NOMO-1 treated with dmso at 0.1 percent for 144 hours (cell line): Measurements from ENCODE around the gene AGGF1.
"Not testable (repeated sequence)": the region's sequence is repeated elsewhere in the genome, so short reads cannot be mapped to it uniquely, and the experiment has no call there.

Experiments used
- DNase-seq: peaks from one replicate; lab custom pipeline; 2025; ENCODE audit not compliant: unreplicated experiment; lab: John Stamatoyannopoulos, UW

Gene AGGF1

DNA sequence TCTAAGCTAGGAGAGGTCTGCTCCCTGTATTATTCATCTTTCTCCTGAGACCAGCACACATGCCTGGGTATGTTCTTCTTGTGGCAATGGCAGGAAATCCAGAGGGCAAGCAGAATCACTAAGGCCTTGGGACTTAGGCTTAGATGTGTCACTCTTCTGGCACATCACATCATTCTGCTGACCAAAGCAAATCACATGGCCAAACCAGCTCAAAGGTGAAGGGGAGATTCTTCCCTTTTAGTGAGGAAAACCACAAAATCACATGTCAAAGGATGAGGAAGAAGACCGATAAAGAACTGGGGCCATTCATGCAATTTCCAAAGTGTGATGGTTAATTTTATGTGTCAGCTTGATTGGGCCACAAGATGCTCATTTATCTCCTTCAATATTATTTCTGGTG lies 5.7 kb upstream of the AGGF1 start:
- DNase-seq, result peak; percentile 10

- no peak for DNase-seq
These were observed 1.4 kb upstream of the AGGF1 start for GRCh38 chr5:77028631-77029375.

- DNase-seq, result no peak
These were observed 773 bp upstream of the AGGF1 start for GRCh38 chr5:77029376-77029885.

GRCh38 chr5:77031891-77032290 lies 1.7 kb downstream of the AGGF1 start:
- DNase-seq, result no peak

GRCh38 chr5:77032635-77033034 lies 2.4 kb downstream of the AGGF1 start:
- no peak for DNase-seq

- no peak for DNase-seq
These were observed 3.1 kb downstream of the AGGF1 start for GRCh38 chr5:77033338-77033737.

GRCh38 chr5:77035950-77036349 lies 5.7 kb downstream of the AGGF1 start:
- no peak for DNase-seq

DNA sequence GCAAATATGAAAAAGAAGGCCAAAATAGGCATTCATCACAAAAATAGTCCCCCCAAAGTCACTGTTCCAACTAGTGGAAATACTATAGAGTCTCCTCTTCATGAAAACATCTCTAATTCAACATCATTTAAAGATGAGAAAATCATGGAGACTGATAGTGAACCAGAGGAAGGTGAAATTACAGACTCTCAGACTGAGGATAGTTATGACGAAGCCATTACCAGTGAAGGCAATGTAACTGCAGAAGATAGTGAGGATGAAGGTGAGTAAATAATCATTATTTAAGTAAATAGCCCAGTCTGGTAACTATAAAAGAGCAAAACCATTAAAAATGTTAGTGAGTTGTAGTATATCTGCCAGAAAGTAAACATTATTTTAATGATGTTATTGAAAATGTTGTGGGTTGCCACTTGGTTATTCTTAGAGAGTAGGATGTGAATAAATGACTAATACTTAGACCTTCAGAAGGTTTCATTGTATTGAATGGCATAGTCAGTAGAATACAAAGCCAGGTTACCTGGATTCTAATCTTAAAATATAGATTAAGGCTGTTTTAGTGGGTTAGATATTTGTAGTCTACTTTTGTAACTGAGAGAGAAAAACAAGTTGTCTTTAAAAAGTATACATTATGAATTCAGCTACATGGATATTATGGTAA lies 16.3 kb downstream of the AGGF1 start:
- DNase-seq, result no peak

DNA sequence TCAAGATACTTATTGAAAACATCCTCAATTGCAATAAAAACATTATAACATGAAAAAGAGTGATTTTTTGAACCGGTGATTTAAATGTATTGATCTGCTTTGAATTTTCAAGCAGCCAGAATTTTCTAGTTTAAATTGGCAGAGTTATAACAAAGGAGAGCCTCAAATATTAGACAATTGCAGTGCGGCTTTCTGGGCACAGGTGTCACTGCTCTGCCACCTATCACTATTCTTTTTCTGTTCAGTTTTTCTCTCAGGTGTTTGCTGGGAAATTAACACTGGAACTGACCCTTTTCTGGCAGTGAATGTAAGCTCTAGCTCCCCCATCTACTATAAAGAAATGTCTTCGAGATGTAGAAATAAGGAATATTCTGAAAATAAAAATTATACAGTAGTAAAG lies 33.8 kb downstream of the AGGF1 start:
- DNase-seq, result no peak

GRCh38 chr5:77065256-77065655 lies 35.1 kb downstream of the AGGF1 start:
- DNase-seq, result peak; percentile 29

- DNase-seq, result peak; percentile 47
These were observed 36.0 kb downstream of the AGGF1 start for GRCh38 chr5:77066184-77066583.

DNA sequence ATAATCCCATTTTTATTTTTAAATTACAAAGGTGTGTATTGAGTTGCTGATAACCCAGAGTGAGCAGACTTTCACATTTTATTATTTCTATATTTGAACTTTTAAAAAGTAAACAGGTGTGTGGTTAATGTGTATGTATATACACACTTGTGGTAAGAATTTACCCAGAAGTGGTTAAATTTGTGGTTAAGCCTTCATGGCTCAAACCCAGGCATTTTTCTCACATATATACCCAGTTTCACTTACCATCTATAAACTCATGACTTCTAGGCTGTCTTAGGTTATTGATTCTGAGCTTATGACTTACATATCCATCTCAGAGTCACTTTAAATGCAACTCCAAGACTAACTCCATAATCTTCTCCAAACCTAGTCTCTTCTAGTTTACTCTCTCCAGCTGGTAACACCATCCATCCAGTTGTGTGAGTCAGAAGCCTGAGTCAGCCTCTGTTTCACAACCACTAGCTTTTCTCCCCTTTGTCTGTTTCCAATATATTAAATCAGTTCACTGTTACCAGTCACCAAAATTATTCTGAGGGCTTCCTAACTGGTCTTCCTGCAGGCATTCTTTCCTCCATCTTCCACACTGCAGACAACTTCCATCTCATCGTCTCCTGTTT lies 36.7 kb downstream of the AGGF1 start:
- DNase-seq, result peak; percentile 13

DNA sequence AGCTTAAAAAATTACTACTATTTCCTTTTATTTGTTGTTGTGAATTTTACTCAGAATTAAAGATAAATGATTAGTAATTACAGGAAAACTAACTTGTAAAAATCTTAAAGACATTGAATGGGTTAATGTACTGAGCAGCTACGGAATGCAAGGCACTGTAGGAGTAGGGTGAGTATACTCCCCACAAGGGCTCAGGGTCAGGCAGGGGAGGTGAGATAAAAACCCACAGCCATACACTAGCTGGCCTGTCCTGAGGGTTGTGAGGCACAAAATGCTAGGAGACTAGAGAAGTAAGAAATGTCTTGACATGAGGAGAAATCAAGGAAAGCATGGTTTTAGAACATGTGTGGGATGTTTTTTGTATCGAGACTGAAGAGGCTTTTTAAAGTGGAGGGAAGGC lies 43.5 kb downstream of the AGGF1 start:
- no peak for DNase-seq

- DNase-seq, result no peak
These were observed 44.5 kb downstream of the AGGF1 start for GRCh38 chr5:77074745-77075144.

- DNase-seq, result no peak
These were observed 47.0 kb downstream of the AGGF1 start for GRCh38 chr5:77076961-77077828.

- DNase-seq, result no peak
These were observed 47.6 kb downstream of the AGGF1 start for GRCh38 chr5:77077829-77078176.

DNA sequence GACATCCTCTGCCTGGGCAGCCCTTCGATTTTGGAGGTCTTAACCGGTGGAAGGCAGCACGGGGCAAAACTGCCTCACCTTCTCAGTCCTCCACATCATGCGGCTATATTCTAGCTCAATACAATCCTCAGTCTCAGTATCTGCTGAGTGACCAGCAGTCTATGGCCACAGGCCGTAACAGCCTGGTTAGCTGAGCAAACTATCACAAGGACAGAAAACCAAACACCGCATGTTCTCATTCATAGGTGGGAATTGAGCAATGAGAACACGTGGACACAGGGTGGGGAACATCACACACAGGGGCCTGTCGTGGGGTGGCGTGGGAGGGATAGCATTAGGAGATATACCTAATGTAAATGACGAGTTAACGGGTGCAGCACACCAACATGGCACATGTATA lies 50.3 kb downstream of the AGGF1 start:
- not testable (repeated sequence) for DNase-seq

DNA sequence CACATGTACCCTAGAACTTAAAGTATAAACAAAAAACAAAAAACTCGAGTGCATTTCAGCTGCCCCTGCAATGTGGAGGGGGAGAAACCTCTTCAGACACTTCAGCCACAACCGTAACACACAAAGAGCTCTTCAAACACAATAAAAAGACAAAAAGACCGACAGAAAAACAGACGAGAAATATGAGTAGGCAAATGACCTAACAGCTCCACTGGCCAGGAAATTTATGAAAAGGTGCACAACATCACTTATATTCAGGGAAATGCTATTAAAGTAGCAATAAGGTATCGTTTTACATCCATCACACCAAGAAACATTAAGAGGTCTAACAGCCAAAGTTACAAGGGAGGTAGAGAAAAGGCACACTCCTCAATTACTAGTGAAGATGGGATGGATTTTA lies 50.7 kb downstream of the AGGF1 start:
- DNase-seq, result no peak

GRCh38 chr5:77082280-77082679 lies 52.1 kb downstream of the AGGF1 start:
- DNase-seq, result no peak

GRCh38 chr5:77083088-77083487 lies 52.9 kb downstream of the AGGF1 start:
- no peak for DNase-seq

- no peak for DNase-seq
These were observed 56.1 kb downstream of the AGGF1 start for GRCh38 chr5:77086368-77086688.
